ENCODE data around the gene PROS1. TPM values are rescaled to one million over a fixed set of nuclear protein-coding genes. Genes with fewer than 3 reads are reported as not detected.

Gene PROS1
- total RNA-seq, result 52.4 and 57.9 TPM in 2 replicates

GRCh38 chr3:93973131-93974126 is at the start of gene PROS1:
PROS1 (minus strand) TSS chr3:93973896; CDS start chr3:93973749, 147 bp downstream.

GRCh38 chr3:93979850-93980676 is 6.4 kb upstream of the PROS1 start, which contains the start of gene ARL13B:
ARL13B (plus strand) TSS chr3:93980155; CDS start chr3:93980424, 269 bp downstream.

Other genes with a start within 250 kb of the PROS1 start
- gene ARL13B, start 6.3 kb upstream of the PROS1 start, total RNA-seq, result 9.1 and 9.9 TPM in 2 replicates
- gene STX19, start 54.7 kb upstream of the PROS1 start, total RNA-seq, result 0.06 TPM in 1 of 2 replicates, not detected in the other
- gene DHFR2, start 89.0 kb upstream of the PROS1 start, total RNA-seq, result 5.4 and 5.5 TPM in 2 replicates
- gene NSUN3, start 89.2 kb upstream of the PROS1 start, total RNA-seq, result 12.3 and 14.0 TPM in 2 replicates

Data from aortic smooth muscle cell (primary cell).